AG09309 (cell line): ENCODE data around the gene HSD17B8.

ENCODE experiments used
- DNase-seq: peaks from one replicate; pipeline ENCODE4 v3.0.0-alpha.2; 2010; ENCODE audit warnings: low read depth
- H3K4me3 ChIP-seq: 2 replicates; pipeline ENCODE4 v1.5.1; 2011; ENCODE audit warnings: mild to moderate bottlenecking, low read depth, low read length, moderate library complexity; ENCODE audit not compliant: control insufficient read depth
- TF ChIP-seq, protein P1 (sequence below): IDR thresholded peaks from 2 replicates; pipeline ENCODE4 v1.5.1; 2011; ENCODE audit warnings: mild to moderate bottlenecking, low read depth, low read length, inconsistent platforms; ENCODE audit not compliant: insufficient read depth, control insufficient read depth; ENCODE audit errors: missing control alignments

HSD17B8 gene

DNA sequence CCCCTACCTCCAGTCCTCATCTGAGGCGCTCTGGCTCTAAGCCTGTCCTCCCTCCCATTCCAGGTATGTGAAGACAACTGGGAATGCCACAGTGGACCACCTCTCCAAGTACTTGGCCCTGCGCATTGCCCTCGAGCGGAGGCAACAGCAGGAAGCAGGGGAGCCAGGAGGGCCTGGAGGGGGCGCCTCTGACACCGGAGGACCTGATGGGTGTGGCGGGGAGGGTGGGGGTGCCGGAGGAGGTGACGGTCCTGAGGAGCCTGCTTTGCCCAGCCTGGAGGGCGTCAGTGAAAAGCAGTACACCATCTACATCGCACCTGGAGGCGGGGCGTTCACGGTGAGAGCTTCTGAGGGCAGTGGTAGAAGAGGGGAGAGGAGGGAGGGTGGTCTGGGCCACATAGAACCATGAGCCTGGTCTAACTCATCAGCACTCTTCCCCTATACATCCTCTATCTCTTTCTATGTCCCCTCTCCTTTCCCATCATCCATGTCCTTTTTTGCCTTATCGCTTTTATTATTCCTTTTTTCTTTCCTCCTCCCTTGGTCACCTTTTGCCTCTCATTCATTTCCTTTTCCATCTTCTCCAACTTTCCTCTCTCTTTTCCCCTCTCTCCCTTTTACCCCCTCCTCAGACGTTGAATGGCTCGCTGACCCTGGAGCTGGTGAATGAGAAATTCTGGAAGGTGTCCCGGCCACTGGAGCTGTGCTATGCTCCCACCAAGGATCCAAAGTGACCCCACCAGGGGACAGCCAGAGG, 7.4 kb downstream of the HSD17B8 start:
- no peak overlapping the region for H3K4me3 ChIP-seq
- TF ChIP-seq, protein P1, sequence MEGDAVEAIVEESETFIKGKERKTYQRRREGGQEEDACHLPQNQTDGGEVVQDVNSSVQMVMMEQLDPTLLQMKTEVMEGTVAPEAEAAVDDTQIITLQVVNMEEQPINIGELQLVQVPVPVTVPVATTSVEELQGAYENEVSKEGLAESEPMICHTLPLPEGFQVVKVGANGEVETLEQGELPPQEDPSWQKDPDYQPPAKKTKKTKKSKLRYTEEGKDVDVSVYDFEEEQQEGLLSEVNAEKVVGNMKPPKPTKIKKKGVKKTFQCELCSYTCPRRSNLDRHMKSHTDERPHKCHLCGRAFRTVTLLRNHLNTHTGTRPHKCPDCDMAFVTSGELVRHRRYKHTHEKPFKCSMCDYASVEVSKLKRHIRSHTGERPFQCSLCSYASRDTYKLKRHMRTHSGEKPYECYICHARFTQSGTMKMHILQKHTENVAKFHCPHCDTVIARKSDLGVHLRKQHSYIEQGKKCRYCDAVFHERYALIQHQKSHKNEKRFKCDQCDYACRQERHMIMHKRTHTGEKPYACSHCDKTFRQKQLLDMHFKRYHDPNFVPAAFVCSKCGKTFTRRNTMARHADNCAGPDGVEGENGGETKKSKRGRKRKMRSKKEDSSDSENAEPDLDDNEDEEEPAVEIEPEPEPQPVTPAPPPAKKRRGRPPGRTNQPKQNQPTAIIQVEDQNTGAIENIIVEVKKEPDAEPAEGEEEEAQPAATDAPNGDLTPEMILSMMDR: no peak
- no peak for DNase-seq

DNA sequence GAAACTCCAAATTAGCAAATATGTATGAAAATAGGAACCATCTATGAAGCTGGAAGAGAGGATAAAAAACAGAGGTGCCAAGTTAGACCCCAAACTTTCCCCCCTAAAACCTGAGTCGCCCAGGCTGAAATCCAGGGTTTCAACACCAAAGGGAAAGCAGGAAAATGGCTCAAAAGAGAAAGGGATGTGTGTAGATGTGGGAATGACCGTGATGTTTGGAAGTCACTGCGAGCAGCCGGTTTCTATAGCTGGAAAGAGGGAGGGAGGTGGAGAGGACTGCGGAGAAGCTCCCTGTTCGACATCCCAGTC, 8.4 kb downstream of the HSD17B8 start:
- peak overlapping the region; percentile 54 for H3K4me3 ChIP-seq
- no peak for DNase-seq

DNA sequence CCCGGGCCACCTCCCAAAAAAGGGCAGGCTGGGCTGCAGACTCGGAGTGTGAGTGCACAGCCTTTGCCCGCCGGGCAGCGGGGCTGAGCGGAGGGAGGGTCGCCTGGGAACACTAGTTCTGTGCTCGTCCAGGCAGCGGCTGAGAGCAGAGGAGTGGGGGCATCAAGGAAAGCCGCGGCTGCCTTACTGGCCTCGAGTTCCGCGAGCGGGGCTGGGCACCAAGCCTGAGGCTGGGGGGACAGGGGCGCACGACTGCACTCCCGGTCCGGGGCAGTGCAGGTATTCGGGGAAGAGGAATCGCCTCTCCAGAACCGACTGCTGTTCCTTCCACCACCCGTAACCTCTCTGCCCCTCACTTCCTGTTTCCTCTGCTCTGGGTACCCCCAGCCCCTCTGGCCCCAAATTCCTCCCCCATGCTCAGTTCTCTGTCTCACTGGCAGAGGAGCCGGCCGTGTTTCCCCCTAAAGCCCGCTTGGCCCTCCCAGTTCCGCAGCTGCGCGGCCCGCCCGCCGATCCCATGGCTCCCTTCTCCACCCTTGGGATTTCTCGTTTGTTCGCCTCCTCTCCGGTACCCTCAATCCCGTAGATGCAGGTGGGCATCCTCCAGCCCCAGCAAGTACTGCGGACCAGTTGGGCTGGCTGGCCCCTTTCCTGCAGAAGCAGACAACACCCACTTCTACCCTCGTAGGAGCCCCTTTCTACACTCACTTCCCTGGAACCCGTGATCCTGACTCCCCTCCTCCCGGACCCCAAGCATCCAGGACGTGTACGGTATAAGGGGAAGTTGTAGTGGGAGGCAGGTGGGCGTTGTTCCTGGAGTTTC, 8.9 kb downstream of the HSD17B8 start:
- no peak for DNase-seq
- H3K4me3 ChIP-seq: peak overlapping the region; percentile 54
- TF ChIP-seq, protein P1: no peak

More for the DNA sequence above, 8.4 kb downstream of the HSD17B8 start:
- TF ChIP-seq, protein P1: no peak

DNA sequence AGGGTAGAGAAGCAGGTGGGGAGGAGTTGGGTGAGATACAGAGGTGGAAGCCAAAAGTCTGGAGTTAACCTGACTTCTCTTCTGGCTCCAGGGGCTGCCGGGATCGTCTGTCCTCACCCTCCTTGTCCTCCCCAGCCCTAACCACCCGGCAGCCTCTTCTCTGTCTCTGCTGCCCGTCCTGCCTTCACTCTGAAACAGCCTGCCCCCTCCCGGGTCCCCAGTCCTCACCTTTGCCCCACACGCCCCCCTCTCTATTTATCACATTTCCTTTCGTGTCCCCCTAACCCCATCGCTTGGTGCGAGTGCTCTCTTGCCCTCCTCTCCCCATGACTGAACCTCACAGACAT, 9.5 kb downstream of the HSD17B8 start:
- H3K4me3 ChIP-seq: peak overlapping the region; percentile 54
- DNase-seq: no peak
- TF ChIP-seq, protein P1: no peak

DNA sequence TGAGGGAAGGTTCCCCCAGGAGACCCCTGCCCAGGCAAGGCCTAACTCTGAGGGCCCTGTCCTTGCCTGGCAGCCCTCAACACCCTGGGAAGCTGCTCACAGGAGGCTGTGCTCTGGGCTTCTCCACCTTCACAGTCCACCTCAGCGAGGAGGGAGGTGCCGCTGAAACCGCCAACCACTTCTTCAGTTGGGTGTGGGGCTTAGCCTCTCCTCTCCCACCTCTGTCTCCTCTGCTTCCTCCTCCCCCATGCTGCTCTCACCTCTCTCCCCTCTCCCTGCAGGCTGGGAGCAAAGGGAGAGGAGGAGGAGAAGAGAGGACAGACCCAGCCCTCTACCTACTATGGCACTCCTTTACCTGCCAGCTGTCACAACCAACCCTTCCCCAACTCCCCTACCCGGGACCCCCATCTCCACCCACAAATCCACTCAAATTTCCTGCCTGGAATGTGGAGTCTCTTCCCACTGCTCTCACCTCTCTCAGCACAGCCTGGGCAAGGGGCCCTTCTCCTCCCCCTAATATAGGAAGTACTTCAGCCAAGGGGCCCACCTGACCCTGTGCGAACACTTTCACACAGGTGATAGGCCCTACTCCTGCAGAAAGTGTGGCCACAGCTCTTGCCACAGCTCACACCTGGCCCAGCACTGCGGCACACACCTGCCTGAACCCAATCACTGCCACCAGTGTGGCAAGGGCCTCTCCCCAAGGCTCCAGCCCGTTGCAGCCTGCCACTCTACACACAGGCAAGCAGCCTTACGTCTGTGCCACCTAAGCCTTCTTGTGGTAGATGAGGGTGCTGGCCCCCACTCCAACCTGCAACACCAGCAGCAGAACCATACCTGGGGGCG, 11.0 kb downstream of the HSD17B8 start:
- H3K4me3 ChIP-seq: no peak overlapping the region
- no peak for DNase-seq
- TF ChIP-seq, protein P1: no peak

DNA sequence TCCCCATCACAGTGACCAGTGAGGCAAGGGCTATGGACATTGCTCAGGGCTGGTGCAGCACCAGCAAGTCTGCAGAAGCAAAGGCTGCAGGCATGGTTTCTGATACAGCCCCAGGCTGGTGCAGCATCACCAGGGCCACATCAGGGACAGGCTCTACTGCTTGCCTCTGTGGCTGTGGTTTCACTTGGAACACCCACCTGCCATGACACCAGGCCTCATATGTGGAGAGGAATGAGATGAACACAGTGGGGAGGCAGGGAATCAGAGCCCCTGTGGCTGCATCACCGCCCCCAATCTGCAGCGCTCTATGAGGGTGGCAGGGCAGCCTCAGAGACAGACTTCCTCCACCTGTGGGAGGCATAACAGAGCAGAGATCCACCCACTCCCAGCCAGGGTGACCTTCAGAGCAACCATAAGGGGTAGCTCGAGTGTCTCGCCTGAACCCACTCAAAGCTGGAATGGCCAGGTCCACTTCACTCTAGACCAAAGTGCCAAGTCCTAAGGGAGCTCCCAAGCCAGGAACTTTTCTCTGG, 11.7 kb downstream of the HSD17B8 start:
- TF ChIP-seq, protein P1: no peak
- DNase-seq: no peak
- no peak overlapping the region for H3K4me3 ChIP-seq
